SK-N-SH (cell line): ENCODE results near the gene PTPRD.

Source experiments
- CTCF ChIP-seq: fragments of 200-600 bp; sonication (generic); IDR thresholded peaks from 2 replicates; pipeline ENCODE4 v1.6.1; 2017; ENCODE audit warnings: antibody characterized with exemption, mild to moderate bottlenecking, moderate library complexity
- EP300 ChIP-seq, 2 experiments: IDR thresholded peaks; 2 replicates each; pipeline versions ENCODE4 v1.4.0 to v1.6.1; 2012; ENCODE audit warnings: borderline replicate concordance in 1 of 2, low read depth in 1 of 2, low read length in 1 of 2
- FOSL2 ChIP-seq: IDR thresholded peaks from 2 replicates; pipeline ENCODE4 v1.4.0; 2012; ENCODE audit warnings: low read depth, mild to moderate bottlenecking, moderate library complexity, borderline replicate concordance
- FOXJ3 ChIP-seq: sonication (generic); formaldehyde crosslinking; IDR thresholded peaks from 2 replicates; pipeline ENCODE4 v1.5.1; 2020; ENCODE audit warnings: mild to moderate bottlenecking, missing genetic modification reagents
- RFX5 ChIP-seq: IDR thresholded peaks from 2 replicates; pipeline ENCODE4 v1.6.1; 2012; ENCODE audit warnings: mild to moderate bottlenecking, improper control_type of control experiment, low read length

- TF ChIP-seq FOSL2 (no peak), EP300 (IDR thresholded peaks at IDR 0.05; ENCODE audit: borderline replicate concordance in 1 of 2, low read depth in 1 of 2, low read length in 1 of 2) (no peak), CTCF (no peak), FOXJ3 (CRISPR knock-in tag) (no peak), RFX5 (no peak)
These were observed 649.0 kb downstream of the PTPRD start for GRCh38 chr9:9963841-9964240.
